Measurements from ENCODE around the gene DNAH9. TPM values are rescaled to one million over a fixed set of nuclear protein-coding genes. Genes with fewer than 3 reads are reported as not detected.
A peak's percentile ranks its signal among the peaks of the same experiment; 100 is the strongest.

The DNAH9 gene
- total and polyA plus RNA-seq, 2 experiments from 2014 or later = 0.24 to 1.8 TPM

GRCh38 chr17:11979795-11980194 lies 381.5 kb downstream of the DNAH9 start:
- no peak overlapping the region for H3K27ac ChIP-seq
- TF ChIP-seq, protein P1, sequence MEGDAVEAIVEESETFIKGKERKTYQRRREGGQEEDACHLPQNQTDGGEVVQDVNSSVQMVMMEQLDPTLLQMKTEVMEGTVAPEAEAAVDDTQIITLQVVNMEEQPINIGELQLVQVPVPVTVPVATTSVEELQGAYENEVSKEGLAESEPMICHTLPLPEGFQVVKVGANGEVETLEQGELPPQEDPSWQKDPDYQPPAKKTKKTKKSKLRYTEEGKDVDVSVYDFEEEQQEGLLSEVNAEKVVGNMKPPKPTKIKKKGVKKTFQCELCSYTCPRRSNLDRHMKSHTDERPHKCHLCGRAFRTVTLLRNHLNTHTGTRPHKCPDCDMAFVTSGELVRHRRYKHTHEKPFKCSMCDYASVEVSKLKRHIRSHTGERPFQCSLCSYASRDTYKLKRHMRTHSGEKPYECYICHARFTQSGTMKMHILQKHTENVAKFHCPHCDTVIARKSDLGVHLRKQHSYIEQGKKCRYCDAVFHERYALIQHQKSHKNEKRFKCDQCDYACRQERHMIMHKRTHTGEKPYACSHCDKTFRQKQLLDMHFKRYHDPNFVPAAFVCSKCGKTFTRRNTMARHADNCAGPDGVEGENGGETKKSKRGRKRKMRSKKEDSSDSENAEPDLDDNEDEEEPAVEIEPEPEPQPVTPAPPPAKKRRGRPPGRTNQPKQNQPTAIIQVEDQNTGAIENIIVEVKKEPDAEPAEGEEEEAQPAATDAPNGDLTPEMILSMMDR (IDR thresholded peaks at IDR 0.05; ENCODE audit: low read depth, low read length) = no peak
- H3K27me3 ChIP-seq = no peaks in the 10 kb centered on the region
- no peaks in the 10 kb centered on the region for H3K9me3 ChIP-seq (ENCODE audit: low read depth)
- no peak overlapping the region for H3K4me3 ChIP-seq
- no peak for DNase-seq (ENCODE audit: low read depth in 1 of 2, low spot score in 1 of 2)
- no peaks in the 10 kb centered on the region for H3K4me1 ChIP-seq (ENCODE audit: low read depth)
- peaks cover 10% of the 10 kb centered on the region for H3K36me3 ChIP-seq

- TF ChIP-seq, protein P1 (IDR thresholded peaks at IDR 0.05; ENCODE audit: low read depth, low read length) = peak; percentile 42
- Histone ChIP-seq H3K4me3 (no peak overlapping the region), H3K36me3 (peaks cover 10% of the 10 kb centered on the region), H3K27me3 (no peaks in the 10 kb centered on the region), H3K9me3 (ENCODE audit: low read depth) (no peaks in the 10 kb centered on the region), H3K4me1 (ENCODE audit: low read depth) (no peaks in the 10 kb centered on the region), H3K27ac (no peak overlapping the region)
- peak in 1 of 2 donors; percentile 6 for DNase-seq (ENCODE audit: low read depth in 1 of 2, low spot score in 1 of 2)
Observed at GRCh38 chr17:11980813-11981212, 382.5 kb downstream of the DNAH9 start.

GRCh38 chr17:11981862-11982261 lies 383.6 kb downstream of the DNAH9 start:
- Histone ChIP-seq H3K4me1 (ENCODE audit: low read depth) (no peaks in the 10 kb centered on the region), H3K27me3 (no peaks in the 10 kb centered on the region), H3K9me3 (ENCODE audit: low read depth) (no peaks in the 10 kb centered on the region), H3K4me3 (no peak overlapping the region), H3K36me3 (peaks cover 10% of the 10 kb centered on the region), H3K27ac (no peak overlapping the region)
- DNase-seq (ENCODE audit: low read depth in 1 of 2, low spot score in 1 of 2) = no peak
- TF ChIP-seq, protein P1 (IDR thresholded peaks at IDR 0.05; ENCODE audit: low read depth, low read length) = no peak

DNA sequence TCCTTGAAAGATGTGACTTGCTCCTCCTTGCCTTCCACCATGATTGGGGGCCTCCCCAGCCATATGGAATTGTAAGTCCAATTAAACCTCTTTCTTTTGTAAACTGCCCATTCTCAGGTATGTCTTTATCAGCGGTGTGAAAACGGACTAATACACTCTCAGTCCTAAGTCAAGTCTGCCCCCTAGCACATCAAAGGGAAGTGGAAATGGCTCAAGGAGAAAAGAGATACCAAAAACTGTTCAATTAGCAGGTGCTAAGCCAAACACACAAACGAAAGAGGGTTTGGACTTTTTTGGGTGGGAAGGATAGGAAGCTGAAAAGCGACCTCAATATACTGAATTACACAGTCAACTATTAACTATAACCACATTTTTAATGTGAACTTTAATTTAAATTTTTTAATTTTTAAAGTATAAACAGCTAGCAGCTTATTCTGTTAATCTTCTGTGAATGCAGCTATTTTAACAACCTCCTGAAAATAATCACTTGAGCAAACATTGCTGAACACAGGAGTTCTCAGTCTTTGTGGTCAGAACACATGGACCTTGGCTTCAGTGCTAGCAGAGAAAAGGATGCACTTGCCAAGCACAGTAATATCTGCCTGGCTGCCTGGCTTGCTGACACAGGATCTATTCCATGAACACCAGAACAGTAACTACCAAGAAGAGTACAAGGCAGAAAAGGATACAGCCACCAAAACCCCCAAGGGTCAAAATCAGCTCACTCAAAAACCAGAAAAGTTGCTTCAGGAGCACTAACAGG lies 388.1 kb downstream of the DNAH9 start:
- peak in 1 of 2 donors; percentile 3 for DNase-seq (ENCODE audit: low read depth in 1 of 2, low spot score in 1 of 2)

DNA sequence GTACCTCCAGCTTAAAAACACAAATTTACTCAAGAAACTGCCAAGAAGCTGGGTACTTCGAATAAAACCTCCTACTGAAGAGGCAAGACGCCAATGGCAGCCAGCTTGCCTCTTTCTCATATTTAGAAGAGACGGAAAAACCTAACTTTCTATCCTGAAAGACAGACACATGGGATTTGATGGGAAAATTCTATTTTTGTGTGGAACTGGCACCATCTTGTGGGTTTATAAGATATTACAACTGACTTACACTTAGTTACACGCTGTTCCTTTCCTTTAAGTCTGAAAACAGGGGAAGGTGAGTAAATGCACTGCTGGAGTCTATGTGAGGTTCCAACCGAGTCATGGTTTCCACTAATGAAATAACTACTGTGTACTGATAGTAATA lies 388.7 kb downstream of the DNAH9 start:
- Histone ChIP-seq H3K9me3 (ENCODE audit: low read depth) (no peaks in the 10 kb centered on the region), H3K4me1 (ENCODE audit: low read depth) (no peaks in the 10 kb centered on the region), H3K36me3 (peaks cover 5% of the 10 kb centered on the region), H3K27me3 (no peaks in the 10 kb centered on the region), H3K27ac (no peak overlapping the region), H3K4me3 (no peak overlapping the region)
- TF ChIP-seq, protein P1 (IDR thresholded peaks at IDR 0.05; ENCODE audit: low read depth, low read length) = peak; percentile 47
- DNase-seq (ENCODE audit: low read depth in 1 of 2, low spot score in 1 of 2) = peak; percentile 36 to 73

More for the DNA sequence above, 388.1 kb downstream of the DNAH9 start:
- Histone ChIP-seq H3K36me3 (peaks cover 6% of the 10 kb centered on the region), H3K9me3 (ENCODE audit: low read depth) (no peaks in the 10 kb centered on the region), H3K4me3 (no peak overlapping the region), H3K27ac (no peak overlapping the region), H3K27me3 (no peaks in the 10 kb centered on the region), H3K4me1 (ENCODE audit: low read depth) (no peaks in the 10 kb centered on the region)
- TF ChIP-seq, protein P1 (IDR thresholded peaks at IDR 0.05; ENCODE audit: low read depth, low read length) = no peak

All from cardiac muscle cell (in vitro differentiated cells and primary cell).